HG03280 (cell line): Measurements from ENCODE around the gene POU6F2.

Experiments
- ATAC-seq: cut with Tn5 transposase; IDR thresholded peaks from one replicate; pipeline ENCODE4 v1.9.1; 2021; ENCODE audit warnings: mild to moderate bottlenecking, moderate library complexity; ENCODE audit not compliant: unreplicated experiment

POU6F2 gene

GRCh38 chr7:39488467-39489393 lies 511.0 kb downstream of the POU6F2 start:
- no peak for ATAC-seq

- ATAC-seq: no peak
Observed at GRCh38 chr7:39490296-39490695, 512.6 kb downstream of the POU6F2 start.

- no peak for ATAC-seq
Observed at GRCh38 chr7:39493934-39494333, 516.2 kb downstream of the POU6F2 start.

GRCh38 chr7:39501358-39501757 lies 523.6 kb downstream of the POU6F2 start:
- ATAC-seq: no peak

- no peak for ATAC-seq
Observed at GRCh38 chr7:39504963-39505362, 527.3 kb downstream of the POU6F2 start.

GRCh38 chr7:39507866-39508551 lies 530.3 kb downstream of the POU6F2 start:
- ATAC-seq: no peak

- no peak for ATAC-seq
Observed at GRCh38 chr7:39509436-39509835, 531.7 kb downstream of the POU6F2 start.

GRCh38 chr7:39509912-39510311 lies 532.2 kb downstream of the POU6F2 start:
- ATAC-seq: no peak

GRCh38 chr7:39510864-39511354 lies 533.2 kb downstream of the POU6F2 start:
- ATAC-seq: no peak

- no peak for ATAC-seq
Observed at GRCh38 chr7:39515534-39516228, 538.0 kb downstream of the POU6F2 start.

- no peak for ATAC-seq
Observed at GRCh38 chr7:39516498-39516897, 538.8 kb downstream of the POU6F2 start.

- ATAC-seq: no peak
Observed at GRCh38 chr7:39517240-39517639, 539.5 kb downstream of the POU6F2 start.
